Astrocyte (in vitro differentiated cells and primary cell): Measurements from ENCODE around the gene SORL1. TPM values are rescaled to one million over a fixed set of nuclear protein-coding genes. Genes with fewer than 3 reads are reported as not detected.
A peak's percentile ranks its signal among the peaks of the same experiment; 100 is the strongest.

Experiments
- DNase-seq: peaks from one replicate; pipeline ENCODE4 v3.0.0-alpha.2; 2010; ENCODE audit warnings: low read depth
- FAIRE-seq: peaks from 2 replicates; lab custom pipeline; 2011; peaks lifted over from hg19 to GRCh38; lab: Jason Lieb, UNC
- H2AFZ ChIP-seq: 2 replicates; pipeline ENCODE4 v1.6.0; 2012; ENCODE audit warnings: low read depth, low read length, inconsistent platforms
- H3K27ac ChIP-seq: 2 replicates; pipeline ENCODE4 v1.5.1; 2011; ENCODE audit warnings: low read depth, low read length, inconsistent platforms
- H3K27me3 ChIP-seq: 2 replicates; pipeline ENCODE4 v1.6.0; 2011; ENCODE audit warnings: low read length, inconsistent platforms; ENCODE audit not compliant: insufficient read depth
- H3K36me3 ChIP-seq: 2 replicates; pipeline ENCODE4 v1.5.1; 2011; ENCODE audit warnings: low read length, inconsistent platforms; ENCODE audit not compliant: insufficient read depth
- H3K4me1 ChIP-seq: 2 replicates; pipeline ENCODE4 v1.5.1; 2011; ENCODE audit warnings: low read length, inconsistent platforms; ENCODE audit not compliant: insufficient read depth
- H3K4me2 ChIP-seq: 2 replicates; pipeline ENCODE4 v1.6.0; 2012; ENCODE audit warnings: low read length, inconsistent platforms
- H3K4me3 ChIP-seq: 2 replicates; pipeline ENCODE4 v1.5.1; 2011; ENCODE audit warnings: low read depth, mild to moderate bottlenecking, low read length, inconsistent platforms; ENCODE audit not compliant: insufficient read depth
- H3K79me2 ChIP-seq: 2 replicates; pipeline ENCODE4 v1.6.0; 2012; ENCODE audit warnings: mild to moderate bottlenecking, low read length, inconsistent platforms; ENCODE audit not compliant: insufficient read depth
- H3K9ac ChIP-seq: 2 replicates; pipeline ENCODE4 v1.6.0; 2012; ENCODE audit warnings: mild to moderate bottlenecking, low read length, inconsistent platforms
- H3K9me3 ChIP-seq: 2 replicates; pipeline ENCODE4 v1.5.1; 2012; ENCODE audit warnings: low read depth, mild to moderate bottlenecking, low read length, inconsistent platforms; ENCODE audit not compliant: insufficient read depth
- H4K20me1 ChIP-seq: 2 replicates; pipeline ENCODE4 v1.6.0; 2012; ENCODE audit warnings: low read length, inconsistent platforms; ENCODE audit not compliant: insufficient read depth
- H3K27ac Mint-ChIP-seq: one replicate; pipeline ENCODE4 v1.8.0; 2021; ENCODE audit warnings: mild to moderate bottlenecking, mixed read lengths; ENCODE audit not compliant: unreplicated experiment
- H3K27me3 Mint-ChIP-seq: one replicate; pipeline ENCODE4 v1.8.0; 2021; ENCODE audit warnings: low read depth, mixed read lengths; ENCODE audit not compliant: unreplicated experiment
- H3K36me3 Mint-ChIP-seq: one replicate; pipeline ENCODE4 v1.8.0; 2021; ENCODE audit warnings: low read depth, mixed read lengths; ENCODE audit not compliant: unreplicated experiment
- H3K4me1 Mint-ChIP-seq: one replicate; pipeline ENCODE4 v1.8.0; 2021; ENCODE audit warnings: low read depth, mixed read lengths; ENCODE audit not compliant: unreplicated experiment
- H3K4me3 Mint-ChIP-seq: one replicate; pipeline ENCODE4 v1.8.0; 2021; ENCODE audit warnings: mild to moderate bottlenecking, moderate library complexity, mixed read lengths; ENCODE audit not compliant: unreplicated experiment
- H3K9me3 Mint-ChIP-seq: one replicate; pipeline ENCODE4 v1.8.0; 2021; ENCODE audit warnings: mild to moderate bottlenecking, mixed read lengths; ENCODE audit not compliant: unreplicated experiment
- EZH2 ChIP-seq: IDR thresholded peaks from 2 replicates; pipeline ENCODE4 v1.6.1; 2012; ENCODE audit warnings: mild to moderate bottlenecking, low read length, inconsistent platforms; ENCODE audit not compliant: insufficient read depth
- total RNA-seq: library from RNA; stranded (reverse); gene quantifications from 2 replicates; pipeline ENCODE4 v1.2.1, GENCODE V29; 2021
- TF ChIP-seq, protein P1 (sequence below): IDR thresholded peaks from 2 replicates; pipeline ENCODE4 v1.5.1; 2011; ENCODE audit warnings: low read depth, mild to moderate bottlenecking, inconsistent platforms, low read length, moderate library complexity; ENCODE audit not compliant: insufficient read depth

SORL1 gene
- total RNA-seq, 1 donor from 2014 or later = 4.1 TPM

DNA sequence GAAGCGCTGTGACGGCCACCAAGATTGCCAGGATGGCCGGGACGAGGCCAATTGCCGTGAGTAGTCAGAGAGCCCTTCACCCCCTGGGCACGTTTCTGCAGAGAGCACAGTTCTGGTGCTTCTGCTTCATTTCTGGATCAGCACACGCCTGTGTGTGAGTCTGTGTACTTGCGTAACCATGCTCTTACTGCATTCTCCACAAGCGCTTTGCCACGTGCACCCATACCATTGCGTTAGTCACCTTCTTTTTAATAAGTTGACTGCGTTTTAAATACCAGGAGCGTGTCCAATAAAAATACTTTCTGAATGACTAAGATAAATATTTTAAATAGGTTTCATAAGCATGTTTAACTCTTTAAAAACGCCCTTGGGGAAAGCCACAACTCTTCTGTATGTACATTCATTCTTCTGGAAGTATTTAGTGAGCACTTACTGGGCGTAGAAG lies 143.6 kb downstream of the SORL1 start:
- Mint-ChIP-seq H3K27me3 (no peaks in the 10 kb centered on the region), H3K4me1 (no peaks in the 10 kb centered on the region), H3K36me3 (no peaks in the 10 kb centered on the region), H3K9me3 (no peaks in the 10 kb centered on the region), H3K4me3 (no peak overlapping the region), H3K27ac (no peak overlapping the region)
- no peaks in the 10 kb centered on the region for H3K79me2 ChIP-seq
- TF ChIP-seq EZH2 = no peak
- TF ChIP-seq, protein P1, sequence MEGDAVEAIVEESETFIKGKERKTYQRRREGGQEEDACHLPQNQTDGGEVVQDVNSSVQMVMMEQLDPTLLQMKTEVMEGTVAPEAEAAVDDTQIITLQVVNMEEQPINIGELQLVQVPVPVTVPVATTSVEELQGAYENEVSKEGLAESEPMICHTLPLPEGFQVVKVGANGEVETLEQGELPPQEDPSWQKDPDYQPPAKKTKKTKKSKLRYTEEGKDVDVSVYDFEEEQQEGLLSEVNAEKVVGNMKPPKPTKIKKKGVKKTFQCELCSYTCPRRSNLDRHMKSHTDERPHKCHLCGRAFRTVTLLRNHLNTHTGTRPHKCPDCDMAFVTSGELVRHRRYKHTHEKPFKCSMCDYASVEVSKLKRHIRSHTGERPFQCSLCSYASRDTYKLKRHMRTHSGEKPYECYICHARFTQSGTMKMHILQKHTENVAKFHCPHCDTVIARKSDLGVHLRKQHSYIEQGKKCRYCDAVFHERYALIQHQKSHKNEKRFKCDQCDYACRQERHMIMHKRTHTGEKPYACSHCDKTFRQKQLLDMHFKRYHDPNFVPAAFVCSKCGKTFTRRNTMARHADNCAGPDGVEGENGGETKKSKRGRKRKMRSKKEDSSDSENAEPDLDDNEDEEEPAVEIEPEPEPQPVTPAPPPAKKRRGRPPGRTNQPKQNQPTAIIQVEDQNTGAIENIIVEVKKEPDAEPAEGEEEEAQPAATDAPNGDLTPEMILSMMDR = no peak
- H2AFZ ChIP-seq = no peak overlapping the region
- H3K4me3 ChIP-seq = no peak overlapping the region
- H3K36me3 ChIP-seq = no peaks in the 10 kb centered on the region
- H3K9ac ChIP-seq = no peak overlapping the region
- H3K4me2 ChIP-seq = peak overlapping the region; percentile 71
- H3K4me1 ChIP-seq = peaks cover 19% of the 10 kb centered on the region
- H4K20me1 ChIP-seq = no peaks in the 10 kb centered on the region
- H3K27me3 ChIP-seq = no peaks in the 10 kb centered on the region
- H3K9me3 ChIP-seq = no peaks in the 10 kb centered on the region
- FAIRE-seq = peak; percentile 93
- DNase-seq = peak; percentile 100
- no peak overlapping the region for H3K27ac ChIP-seq

DNA sequence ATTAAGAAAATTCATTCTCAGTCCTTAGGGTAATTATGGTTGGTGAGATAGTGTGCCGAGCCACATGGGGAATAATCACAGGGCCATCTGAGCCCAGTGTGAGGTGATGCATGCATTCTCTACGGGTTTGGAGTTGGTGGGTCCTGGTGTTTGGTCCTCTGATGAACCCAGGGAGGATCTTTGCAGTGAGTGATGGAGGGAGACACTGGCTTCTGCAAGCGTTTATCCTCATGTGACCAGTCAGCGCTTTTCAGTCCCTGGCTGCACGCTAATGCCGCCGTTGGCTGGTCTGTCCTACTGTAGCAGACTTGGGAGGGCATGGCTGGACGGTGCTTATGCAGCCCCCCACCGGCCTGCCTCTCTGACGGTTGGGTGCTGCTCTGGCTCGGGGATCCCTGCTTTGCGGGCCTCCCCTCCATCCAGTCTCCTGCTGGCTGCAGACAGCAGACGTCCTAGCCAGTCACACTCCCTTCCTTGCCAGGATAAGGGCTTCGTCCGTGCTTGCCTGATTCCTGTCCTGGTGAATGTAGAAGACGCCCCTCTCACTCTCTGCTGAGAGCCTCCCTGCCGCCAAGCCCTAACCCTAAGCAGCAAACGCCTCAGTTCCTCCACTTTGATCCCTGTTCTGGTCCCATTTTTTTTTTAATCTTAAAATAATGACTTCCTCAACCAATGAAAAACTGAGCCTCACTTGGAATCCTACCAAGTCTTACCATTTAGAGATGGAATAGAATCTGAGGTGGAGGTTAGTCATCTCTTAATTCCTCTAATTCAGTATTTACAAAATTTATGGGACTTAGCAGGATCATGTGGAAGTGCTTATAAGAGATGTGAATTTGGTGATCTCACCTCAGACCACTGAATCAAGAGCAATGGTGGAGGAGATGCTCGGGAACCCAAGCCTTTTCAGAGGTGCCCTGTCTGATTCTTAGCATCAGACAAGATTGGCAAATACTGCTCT lies 144.4 kb downstream of the SORL1 start:
- peak; percentile 33 for DNase-seq
- no peaks in the 10 kb centered on the region for H3K9me3 ChIP-seq
- Mint-ChIP-seq H3K27ac (no peak overlapping the region), H3K9me3 (no peaks in the 10 kb centered on the region), H3K4me1 (no peaks in the 10 kb centered on the region), H3K4me3 (no peak overlapping the region), H3K36me3 (no peaks in the 10 kb centered on the region), H3K27me3 (no peaks in the 10 kb centered on the region)
- TF ChIP-seq EZH2 = no peak
- TF ChIP-seq, protein P1 = no peak
- H4K20me1 ChIP-seq = no peaks in the 10 kb centered on the region
- no peaks in the 10 kb centered on the region for H3K79me2 ChIP-seq
- H3K4me1 ChIP-seq = peaks cover 19% of the 10 kb centered on the region
- H3K9ac ChIP-seq = no peak overlapping the region
- no peak overlapping the region for H2AFZ ChIP-seq
- no peak overlapping the region for H3K27ac ChIP-seq
- no peak overlapping the region for H3K4me3 ChIP-seq
- H3K36me3 ChIP-seq = no peaks in the 10 kb centered on the region
- no peaks in the 10 kb centered on the region for H3K27me3 ChIP-seq
- no peak for FAIRE-seq
- peak overlapping the region; percentile 71 for H3K4me2 ChIP-seq

DNA sequence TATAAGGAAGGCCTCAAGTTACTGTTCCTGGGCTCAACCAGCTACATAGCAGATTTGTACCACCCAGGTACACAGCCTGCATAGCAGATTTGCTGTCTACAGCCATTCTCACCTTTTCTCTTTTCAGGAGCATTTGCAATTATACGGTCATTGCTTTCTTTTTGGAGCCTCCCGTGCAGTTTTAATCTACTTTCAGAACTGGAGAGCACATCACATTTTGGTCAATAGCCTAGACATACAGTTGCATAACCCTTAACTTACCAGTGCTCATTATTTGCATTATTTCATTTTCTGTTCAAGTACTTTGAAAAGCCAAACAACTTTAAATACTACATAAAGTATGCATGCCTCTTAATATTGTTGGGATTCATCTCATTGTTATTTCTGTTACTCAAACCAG lies 151.2 kb downstream of the SORL1 start:
- no peak for FAIRE-seq
- H3K27me3 ChIP-seq = peaks cover 7% of the 10 kb centered on the region
- no peaks in the 10 kb centered on the region for H4K20me1 ChIP-seq
- no peaks in the 10 kb centered on the region for H3K27me3 Mint-ChIP-seq
- H3K79me2 ChIP-seq = no peaks in the 10 kb centered on the region
- H3K4me1 ChIP-seq = no peaks in the 10 kb centered on the region
- no peaks in the 10 kb centered on the region for H3K9me3 ChIP-seq
- H3K36me3 ChIP-seq = no peaks in the 10 kb centered on the region
- H3K4me1 Mint-ChIP-seq = no peaks in the 10 kb centered on the region
- no peak overlapping the region for H3K27ac Mint-ChIP-seq
- no peak for TF ChIP-seq EZH2
- TF ChIP-seq, protein P1 = no peak
- no peaks in the 10 kb centered on the region for H3K9me3 Mint-ChIP-seq
- no peak overlapping the region for H3K27ac ChIP-seq
- no peak overlapping the region for H2AFZ ChIP-seq
- peaks cover 5% of the 10 kb centered on the region for H3K36me3 Mint-ChIP-seq
- no peak overlapping the region for H3K9ac ChIP-seq
- H3K4me3 Mint-ChIP-seq = no peak overlapping the region
- no peak overlapping the region for H3K4me3 ChIP-seq
- DNase-seq = no peak
- no peak overlapping the region for H3K4me2 ChIP-seq
